SK-N-SH (cell line): ENCODE measurements around the gene PAAF1. TPM values are rescaled to one million over a fixed set of nuclear protein-coding genes. Genes with fewer than 3 reads are reported as not detected.

Experiments
- CTCF ChIA-PET: fragments of 300-600, 350-600 bp; formaldehyde crosslinking; extraction: SDS; loops from one replicate; lab custom pipeline; 2021; lab: Yijun Ruan, JAX
- POLR2A ChIA-PET: fragments of 350-600 bp; sonication (Branson Sonifier 250); formaldehyde crosslinking; extraction: SDS; loops from one replicate; lab custom pipeline; 2020; ENCODE audit warnings: antibody characterized with exemption, inconsistent platforms; lab: Yijun Ruan, JAX
- DNase-seq: peaks from one replicate; pipeline ENCODE4 v3.0.0; 2012
- H2AFZ ChIP-seq: fragments of 200-600 bp; sonication (generic); 2 replicates; pipeline ENCODE4 v1.8.1; 2016; ENCODE audit warnings: antibody characterized with exemption, mild to moderate bottlenecking, low read depth
- H3F3A ChIP-seq: fragments of 200-600 bp; sonication (generic); replicated peaks from 2 replicates; pipeline ENCODE3; 2016; ENCODE audit warnings: antibody characterized with exemption, mild to moderate bottlenecking; ENCODE audit not compliant: insufficient read depth
- H3K27ac ChIP-seq, 2 experiments: fragments of 200-500 bp in 1 of 2; fragments of 200-600 bp in 1 of 2; sonication (Bioruptor generic) in 1 of 2; sonication (generic), shearing (Covaris generic) in 1 of 2; 2 replicates each; pipeline versions ENCODE4 v1.5.1 to v1.6.1; 2014 to 2016; ENCODE audit warnings: low read depth in 2 of 2, inconsistent platforms in 1 of 2, low read length in 1 of 2, mild to moderate bottlenecking in 1 of 2, mixed read lengths in 1 of 2
- H3K27me3 ChIP-seq: fragments of 200-600 bp; sonication (generic), shearing (Covaris generic); 2 replicates; pipeline ENCODE4 v1.6.1; 2016; ENCODE audit warnings: mixed run types; ENCODE audit not compliant: insufficient read depth
- H3K36me3 ChIP-seq, 2 experiments: fragments of 200-500 bp in 1 of 2; fragments of 200-600 bp in 1 of 2; sonication (Bioruptor generic) in 1 of 2; sonication (generic) in 1 of 2; replicated peaks in 1 of 2; 2 replicates each; pipeline versions ENCODE3 to v1.5.1; 2014 to 2016; ENCODE audit warnings: low read length in 1 of 2, mild to moderate bottlenecking in 1 of 2; ENCODE audit not compliant: insufficient read depth in 2 of 2, control insufficient read depth in 1 of 2
- H3K4me1 ChIP-seq, 2 experiments: fragments of 200-500 bp in 1 of 2; fragments of 200-600 bp in 1 of 2; sonication (Bioruptor generic) in 1 of 2; sonication (generic), shearing (Covaris generic) in 1 of 2; 2 replicates each; pipeline versions ENCODE4 v1.5.1 to v1.6.1; 2014 to 2016; ENCODE audit warnings: low read depth in 1 of 2, low read length in 1 of 2, mixed run types in 1 of 2; ENCODE audit not compliant: insufficient read depth in 2 of 2, control insufficient read depth in 1 of 2
- H3K4me2 ChIP-seq: fragments of 200-600 bp; sonication (generic), shearing (Covaris generic); 2 replicates; pipeline ENCODE4 v1.6.1; 2017; ENCODE audit warnings: mixed run types
- H3K4me3 ChIP-seq, 2 experiments: fragments of 200-500 bp in 1 of 2; fragments of 200-600 bp in 1 of 2; sonication (Bioruptor generic) in 1 of 2; sonication (generic), shearing (Covaris generic) in 1 of 2; 2 replicates each; pipeline versions ENCODE4 v1.5.1 to v1.8.1; 2014 to 2016; ENCODE audit warnings: low read depth in 2 of 2, inconsistent platforms in 1 of 2, low read length in 1 of 2, mild to moderate bottlenecking in 1 of 2, mixed read lengths in 1 of 2, moderate library complexity in 1 of 2
- H3K79me2 ChIP-seq: fragments of 200-600 bp; sonication (generic); 2 replicates; pipeline ENCODE4 v1.8.1; 2017; ENCODE audit warnings: mild to moderate bottlenecking; ENCODE audit not compliant: insufficient read depth
- H3K9ac ChIP-seq: fragments of 200-600 bp; sonication (generic); 2 replicates; pipeline ENCODE4 v1.6.1; 2017; ENCODE audit warnings: mixed run types
- H3K9me2 ChIP-seq: fragments of 200-600 bp; sonication (generic); 2 replicates; pipeline ENCODE4 v1.6.1; 2017; ENCODE audit warnings: mixed run types
- H3K9me3 ChIP-seq: fragments of 200-600 bp; sonication (generic); 2 replicates; pipeline ENCODE4 v1.6.1; 2017; ENCODE audit warnings: mixed run types, mild to moderate bottlenecking, moderate library complexity
- H4K20me1 ChIP-seq: fragments of 200-600 bp; sonication (generic); 2 replicates; pipeline ENCODE4 v1.6.1; 2017; ENCODE audit warnings: mild to moderate bottlenecking, mixed run types; ENCODE audit not compliant: insufficient read depth
- ELF1 ChIP-seq: IDR thresholded peaks from 2 replicates; pipeline ENCODE4 v1.4.0; 2012
- GABPA ChIP-seq: IDR thresholded peaks from 2 replicates; pipeline ENCODE4 v1.4.0; 2012; ENCODE audit warnings: low read depth, mild to moderate bottlenecking
- GATA2 ChIP-seq: sonication (generic); formaldehyde crosslinking; IDR thresholded peaks from 2 replicates; pipeline ENCODE4 v1.5.0; 2020; ENCODE audit warnings: mild to moderate bottlenecking, missing genetic modification reagents
- JUND ChIP-seq: IDR thresholded peaks from 2 replicates; pipeline ENCODE4 v1.4.0; 2012
- MEF2A ChIP-seq: IDR thresholded peaks from 2 replicates; pipeline ENCODE4 v1.4.0; 2012; ENCODE audit warnings: low read depth, borderline replicate concordance
- NFIC ChIP-seq: IDR thresholded peaks from 2 replicates; pipeline ENCODE4 v1.4.0; 2012; ENCODE audit warnings: borderline replicate concordance
- NRF1 ChIP-seq: IDR thresholded peaks from 2 replicates; pipeline ENCODE4 v1.6.1; 2012; ENCODE audit warnings: low read depth, mild to moderate bottlenecking, low read length
- POLR2AphosphoS5 ChIP-seq: IDR thresholded peaks from 2 replicates; pipeline ENCODE4 v1.6.1; 2012; ENCODE audit warnings: low read depth, low read length
- RXRA ChIP-seq: IDR thresholded peaks from 2 replicates; pipeline ENCODE4 v1.4.0; 2012; ENCODE audit warnings: low read depth, mild to moderate bottlenecking, borderline replicate concordance
- SIN3A ChIP-seq: IDR thresholded peaks from 2 replicates; pipeline ENCODE4 v1.6.1; 2012; ENCODE audit warnings: low read depth, mild to moderate bottlenecking, low read length, moderate library complexity, borderline replicate concordance
- TAF1 ChIP-seq: IDR thresholded peaks from 2 replicates; pipeline ENCODE4 v1.6.1; 2012; ENCODE audit warnings: low read depth, mild to moderate bottlenecking, low read length, moderate library complexity, borderline replicate concordance
- TEAD4 ChIP-seq: IDR thresholded peaks from 2 replicates; pipeline ENCODE4 v1.4.0; 2012; ENCODE audit warnings: mild to moderate bottlenecking, borderline replicate concordance; ENCODE audit not compliant: insufficient read depth
- WGBS: methylation state at CpG from one replicate; pipeline ENCODE4 v1.1.6; 2017; ENCODE audit warnings: low lambda C conversion rate; 5-methylcytosine and 5-hydroxymethylcytosine counted together
- polyA plus RNA-seq, 3 experiments: library from polyadenylated mRNA; depleted of rRNA; stranded (reverse); fragments of >200 nt; gene quantifications; 2 replicates each; pipeline ENCODE4 v1.2.3, GENCODE V29; 2012
- TF ChIP-seq, protein P1 (sequence below): fragments of 150-350 bp; IDR thresholded peaks from 2 replicates; pipeline ENCODE4 v1.6.1; 2017; ENCODE audit warnings: antibody characterized with exemption, low read length, low read depth, borderline replicate concordance
- TF ChIP-seq, protein P2 (sequence below): IDR thresholded peaks from 2 replicates; pipeline ENCODE4 v1.4.0; 2012; ENCODE audit warnings: low read depth, borderline replicate concordance
- TF ChIP-seq, protein P3 (sequence below): IDR thresholded peaks from 2 replicates; pipeline ENCODE4 v1.4.0; 2012; ENCODE audit warnings: low read depth
- TF ChIP-seq, protein P4 (sequence below): IDR thresholded peaks from 2 replicates; pipeline ENCODE4; 2012
- TF ChIP-seq, protein P5 (sequence below): fragments of 150-350 bp; IDR thresholded peaks from 2 replicates; pipeline ENCODE4 v1.6.1; 2016; ENCODE audit warnings: mild to moderate bottlenecking, low read depth, low read length

PAAF1 gene
- polyA plus RNA-seq, 1 of the 3 experiments (the other 2 are of a cell fraction) = 23.2 TPM

DNA sequence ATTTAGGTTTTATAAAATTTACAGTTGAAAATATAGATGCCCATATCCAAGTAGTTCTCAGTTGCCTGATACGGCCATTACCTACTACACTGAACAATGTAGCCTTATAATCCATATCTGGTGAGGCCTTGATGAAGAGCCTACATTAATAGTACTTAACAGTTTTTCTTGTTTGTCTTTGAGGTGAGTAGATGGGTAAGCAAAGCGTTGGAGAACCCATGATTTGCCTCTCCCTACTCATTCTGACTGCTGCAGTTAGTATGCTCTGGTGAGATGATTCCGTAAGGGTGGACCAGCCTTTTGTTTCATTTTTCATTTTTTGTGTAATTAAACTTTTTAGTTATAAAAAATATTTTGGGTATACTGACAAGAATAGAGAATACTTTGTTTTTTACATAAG lies 11.4 kb downstream of the PAAF1 start:
- no peak overlapping the region for H3K4me3 ChIP-seq

More for the DNA sequence above, 11.4 kb downstream of the PAAF1 start:
- no peak overlapping the region for H3K9ac ChIP-seq
- 93% methylated on average over 3 of the region's 3 CpGs for WGBS
- H3K79me2 ChIP-seq = no peaks in the 10 kb centered on the region
- peaks cover 3% of the 10 kb centered on the region for H3F3A ChIP-seq
- H2AFZ ChIP-seq = no peak overlapping the region
- no peak for DNase-seq
- no peak overlapping the region for H3K4me2 ChIP-seq
- CTCF ChIA-PET = interaction anchor here (0.8 kb wide), 1 partner anchor 12 kb away, joined by 4 read pairs; no protein-coding TSS in a partner anchor
- H3K9me2 ChIP-seq = no peaks in the 10 kb centered on the region
- TF ChIP-seq TAF1 (no peak), NFIC (no peak), GATA2 (CRISPR knock-in tag) (no peak), TEAD4 (no peak), SIN3A (no peak), GABPA (no peak), POLR2AphosphoS5 (no peak), ELF1 (no peak), NRF1 (no peak), RXRA (no peak), MEF2A (no peak), JUND (no peak)
- TF ChIP-seq, protein P1, sequence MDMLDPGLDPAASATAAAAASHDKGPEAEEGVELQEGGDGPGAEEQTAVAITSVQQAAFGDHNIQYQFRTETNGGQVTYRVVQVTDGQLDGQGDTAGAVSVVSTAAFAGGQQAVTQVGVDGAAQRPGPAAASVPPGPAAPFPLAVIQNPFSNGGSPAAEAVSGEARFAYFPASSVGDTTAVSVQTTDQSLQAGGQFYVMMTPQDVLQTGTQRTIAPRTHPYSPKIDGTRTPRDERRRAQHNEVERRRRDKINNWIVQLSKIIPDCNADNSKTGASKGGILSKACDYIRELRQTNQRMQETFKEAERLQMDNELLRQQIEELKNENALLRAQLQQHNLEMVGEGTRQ = no peak
- TF ChIP-seq, protein P2, sequence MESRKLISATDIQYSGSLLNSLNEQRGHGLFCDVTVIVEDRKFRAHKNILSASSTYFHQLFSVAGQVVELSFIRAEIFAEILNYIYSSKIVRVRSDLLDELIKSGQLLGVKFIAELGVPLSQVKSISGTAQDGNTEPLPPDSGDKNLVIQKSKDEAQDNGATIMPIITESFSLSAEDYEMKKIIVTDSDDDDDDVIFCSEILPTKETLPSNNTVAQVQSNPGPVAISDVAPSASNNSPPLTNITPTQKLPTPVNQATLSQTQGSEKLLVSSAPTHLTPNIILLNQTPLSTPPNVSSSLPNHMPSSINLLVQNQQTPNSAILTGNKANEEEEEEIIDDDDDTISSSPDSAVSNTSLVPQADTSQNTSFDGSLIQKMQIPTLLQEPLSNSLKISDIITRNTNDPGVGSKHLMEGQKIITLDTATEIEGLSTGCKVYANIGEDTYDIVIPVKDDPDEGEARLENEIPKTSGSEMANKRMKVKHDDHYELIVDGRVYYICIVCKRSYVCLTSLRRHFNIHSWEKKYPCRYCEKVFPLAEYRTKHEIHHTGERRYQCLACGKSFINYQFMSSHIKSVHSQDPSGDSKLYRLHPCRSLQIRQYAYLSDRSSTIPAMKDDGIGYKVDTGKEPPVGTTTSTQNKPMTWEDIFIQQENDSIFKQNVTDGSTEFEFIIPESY = no peak
- TF ChIP-seq, protein P3, sequence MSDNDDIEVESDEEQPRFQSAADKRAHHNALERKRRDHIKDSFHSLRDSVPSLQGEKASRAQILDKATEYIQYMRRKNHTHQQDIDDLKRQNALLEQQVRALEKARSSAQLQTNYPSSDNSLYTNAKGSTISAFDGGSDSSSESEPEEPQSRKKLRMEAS = no peak
- TF ChIP-seq, protein P4, sequence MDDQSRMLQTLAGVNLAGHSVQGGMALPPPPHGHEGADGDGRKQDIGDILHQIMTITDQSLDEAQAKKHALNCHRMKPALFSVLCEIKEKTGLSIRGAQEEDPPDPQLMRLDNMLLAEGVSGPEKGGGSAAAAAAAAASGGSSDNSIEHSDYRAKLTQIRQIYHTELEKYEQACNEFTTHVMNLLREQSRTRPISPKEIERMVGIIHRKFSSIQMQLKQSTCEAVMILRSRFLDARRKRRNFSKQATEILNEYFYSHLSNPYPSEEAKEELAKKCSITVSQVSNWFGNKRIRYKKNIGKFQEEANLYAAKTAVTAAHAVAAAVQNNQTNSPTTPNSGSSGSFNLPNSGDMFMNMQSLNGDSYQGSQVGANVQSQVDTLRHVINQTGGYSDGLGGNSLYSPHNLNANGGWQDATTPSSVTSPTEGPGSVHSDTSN = no peak
- TF ChIP-seq, protein P5, sequence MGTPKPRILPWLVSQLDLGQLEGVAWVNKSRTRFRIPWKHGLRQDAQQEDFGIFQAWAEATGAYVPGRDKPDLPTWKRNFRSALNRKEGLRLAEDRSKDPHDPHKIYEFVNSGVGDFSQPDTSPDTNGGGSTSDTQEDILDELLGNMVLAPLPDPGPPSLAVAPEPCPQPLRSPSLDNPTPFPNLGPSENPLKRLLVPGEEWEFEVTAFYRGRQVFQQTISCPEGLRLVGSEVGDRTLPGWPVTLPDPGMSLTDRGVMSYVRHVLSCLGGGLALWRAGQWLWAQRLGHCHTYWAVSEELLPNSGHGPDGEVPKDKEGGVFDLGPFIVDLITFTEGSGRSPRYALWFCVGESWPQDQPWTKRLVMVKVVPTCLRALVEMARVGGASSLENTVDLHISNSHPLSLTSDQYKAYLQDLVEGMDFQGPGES = no peak
- no peaks in the 10 kb centered on the region for H4K20me1 ChIP-seq
- peaks cover 0 to 3% of the 10 kb centered on the region in 2 experiments; a peak in 2 of 4 replicates for H3K4me1 ChIP-seq
- no peak overlapping the region for H3K27ac ChIP-seq
- H3K27me3 ChIP-seq = no peaks in the 10 kb centered on the region
- POLR2A ChIA-PET = no interaction called here
- peaks cover 29 to 41% of the 10 kb centered on the region in 2 experiments for H3K36me3 ChIP-seq
- H3K9me3 ChIP-seq = no peaks in the 10 kb centered on the region
